ENCODE results near the gene MAP4K4.

DNA sequence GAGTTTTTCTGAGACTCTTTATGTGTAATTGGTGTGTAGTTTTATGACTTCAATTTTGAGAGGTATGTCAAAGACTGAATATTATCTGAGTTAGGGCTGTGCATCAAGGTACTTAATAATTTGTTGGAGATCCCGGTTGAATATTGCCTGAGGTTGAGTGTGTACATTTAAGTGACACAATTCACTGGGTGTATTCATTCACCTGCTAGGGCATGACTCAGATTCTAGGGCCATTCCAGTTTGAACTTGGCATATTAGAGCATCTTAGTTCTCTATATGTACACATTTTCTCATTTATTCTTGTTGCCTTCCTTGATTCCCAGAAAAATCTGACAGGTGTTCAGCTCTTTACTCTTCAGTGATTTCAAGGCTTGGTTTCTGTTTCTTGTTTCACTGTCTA is 12.5 kb downstream of the MAP4K4 start:
- TF ChIP-seq POLR2A (IDR thresholded peaks at IDR 0.05; ENCODE audit: low read length) = no peak
- TF ChIP-seq GATA1 (IDR thresholded peaks at IDR 0.05; ENCODE audit: low read depth, low read length) = no peak

Measured in erythroblast (primary cell).